Suprapubic skin (tissue), 4 donors: Measurements from ENCODE around the gene CAMTA1.

Experiments
- POLR2A ChIP-seq, 2 donors: fragments of 450-650 bp; IDR thresholded peaks; one replicate each; pipeline ENCODE4 v1.6.1; 2017; ENCODE audit warnings: antibody characterized with exemption in 2 of 2, mild to moderate bottlenecking in 2 of 2, moderate library complexity in 2 of 2
- POLR2AphosphoS5 ChIP-seq, 3 donors: sonication (generic); formaldehyde crosslinking; IDR thresholded peaks; one replicate each; pipeline ENCODE4 v1.6.1; 2017; ENCODE audit warnings: antibody characterized with exemption in 3 of 3
- TF ChIP-seq, protein P1 (sequence below), 2 donors: fragments of 200-600 bp in 1 of 2; fragments of 450-650 bp in 1 of 2; sonication (generic) in 1 of 2; IDR thresholded peaks; one replicate each; pipeline ENCODE4 v1.5.1; 2016 to 2019; ENCODE audit warnings: antibody characterized with exemption in 2 of 2, mild to moderate bottlenecking in 1 of 2, moderate library complexity in 1 of 2

DNA sequence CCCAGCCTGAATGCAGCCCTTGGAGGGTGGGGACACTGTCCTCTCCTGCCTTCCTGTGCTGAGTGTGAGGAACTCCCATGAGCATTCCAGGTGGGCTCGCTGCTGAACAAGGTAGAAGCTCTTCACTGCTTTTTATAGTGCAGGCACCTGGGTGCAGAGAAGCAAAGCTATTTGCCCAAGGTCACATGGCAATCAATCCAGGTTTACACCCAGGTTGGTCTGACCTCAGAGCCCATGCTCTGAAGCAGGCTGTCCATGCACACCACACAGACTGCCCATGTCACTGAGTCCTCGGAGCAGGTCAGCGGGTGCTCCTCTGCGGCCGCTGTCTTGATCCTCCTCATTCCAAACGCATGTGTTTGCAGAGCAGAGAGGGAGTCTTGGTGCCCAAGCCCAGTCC is 662.5 kb downstream of the CAMTA1 start:
- TF ChIP-seq POLR2AphosphoS5 (IDR thresholded peaks at IDR 0.05): no peak
- TF ChIP-seq, protein P1, sequence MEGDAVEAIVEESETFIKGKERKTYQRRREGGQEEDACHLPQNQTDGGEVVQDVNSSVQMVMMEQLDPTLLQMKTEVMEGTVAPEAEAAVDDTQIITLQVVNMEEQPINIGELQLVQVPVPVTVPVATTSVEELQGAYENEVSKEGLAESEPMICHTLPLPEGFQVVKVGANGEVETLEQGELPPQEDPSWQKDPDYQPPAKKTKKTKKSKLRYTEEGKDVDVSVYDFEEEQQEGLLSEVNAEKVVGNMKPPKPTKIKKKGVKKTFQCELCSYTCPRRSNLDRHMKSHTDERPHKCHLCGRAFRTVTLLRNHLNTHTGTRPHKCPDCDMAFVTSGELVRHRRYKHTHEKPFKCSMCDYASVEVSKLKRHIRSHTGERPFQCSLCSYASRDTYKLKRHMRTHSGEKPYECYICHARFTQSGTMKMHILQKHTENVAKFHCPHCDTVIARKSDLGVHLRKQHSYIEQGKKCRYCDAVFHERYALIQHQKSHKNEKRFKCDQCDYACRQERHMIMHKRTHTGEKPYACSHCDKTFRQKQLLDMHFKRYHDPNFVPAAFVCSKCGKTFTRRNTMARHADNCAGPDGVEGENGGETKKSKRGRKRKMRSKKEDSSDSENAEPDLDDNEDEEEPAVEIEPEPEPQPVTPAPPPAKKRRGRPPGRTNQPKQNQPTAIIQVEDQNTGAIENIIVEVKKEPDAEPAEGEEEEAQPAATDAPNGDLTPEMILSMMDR (IDR thresholded peaks at IDR 0.05): no peak
- TF ChIP-seq POLR2A (IDR thresholded peaks at IDR 0.05): no peak
